ENCODE results near the gene TUFT1. TPM values are rescaled to one million over a fixed set of nuclear protein-coding genes. Genes with fewer than 3 reads are reported as not detected.
A peak's percentile ranks its signal among the peaks of the same experiment; 100 is the strongest.

TUFT1 gene
- total and polyA plus RNA-seq, 2 of the 13 experiments (the other 11 are each of a cell fraction or from before 2014, with no cell fraction given), result 6.4 to 7.3 TPM

GRCh38 chr1:151619489-151620093 is 79.5 kb downstream of the TUFT1 start:
- H3K27ac ChIP-seq (ENCODE audit: extremely low read length, insufficient read depth, low read length), result no peak overlapping the region

More at GRCh38 chr1:151619489-151620093, 79.5 kb downstream of the TUFT1 start:
- 66% methylated on average over 6 of the region's 6 CpGs for WGBS (ENCODE audit: low lambda C conversion rate)
- 0 out of 2 replicates have a peak overlapping the region, but pooled peaks have one; percentile 9 for H3K4me2 ChIP-seq (ENCODE audit: low read depth, low read length)
- intact Hi-C loops (cut with micrococcal nuclease; ENCODE audit: unreplicated experiment) (no loop called here), in situ Hi-C loops (cut with HindIII; ENCODE audit: extremely low pct_ligation_motif_present, low pct_unique_long_range_greater_than_20kb) (no loop called here)
- ChIA-PET POLR2A (interaction anchor here (1.1 to 1.5 kb wide), 4 partner anchors 8 to 80 kb away, joined by 4 to 13 read pairs (median 4); partner anchors contain the start of gene SNX27), CTCF (ENCODE audit: low intra/inter-chr PET ratio, low total read pairs) (no interaction called here)
- no peak overlapping the region for H2AFZ ChIP-seq (ENCODE audit: low read length)
- TF ChIP-seq NCOA1 (CRISPR knock-in tag; IDR thresholded peaks at IDR 0.05) (no peak), GATAD2A (CRISPR knock-in tag; IDR thresholded peaks at IDR 0.05) (peak; percentile 45; the same call in 1 of the 2 replicates), FOSL2 (CRISPR knock-in tag; IDR thresholded peaks at IDR 0.05) (peak; percentile 89), ATF4 (CRISPR knock-in tag; IDR thresholded peaks at IDR 0.05) (0 out of 4 replicates have a peak, but pooled peaks of 1 of the 2 experiments have one; percentile 12), ARID3A (IDR thresholded peaks at IDR 0.05; ENCODE audit: low read depth, low read length) (0 out of 2 replicates have a peak, but pooled peaks have one; percentile 30), FOXA3 (CRISPR knock-in tag; IDR thresholded peaks at IDR 0.05) (peak; percentile 52; the same call in 1 of the 2 replicates), SAP130 (CRISPR knock-in tag; IDR thresholded peaks at IDR 0.05; ENCODE audit: low read depth) (peak; percentile 40; the same call in 1 of the 2 replicates), CEBPG (CRISPR knock-in tag; IDR thresholded peaks at IDR 0.05) (0 out of 2 replicates have a peak, but pooled peaks have one; percentile 21), FOXP1 (IDR thresholded peaks at IDR 0.05) (no peak), FOXP1 (CRISPR knock-in tag; IDR thresholded peaks at IDR 0.05) (peak; percentile 49)
- TF ChIP-seq, protein P1, sequence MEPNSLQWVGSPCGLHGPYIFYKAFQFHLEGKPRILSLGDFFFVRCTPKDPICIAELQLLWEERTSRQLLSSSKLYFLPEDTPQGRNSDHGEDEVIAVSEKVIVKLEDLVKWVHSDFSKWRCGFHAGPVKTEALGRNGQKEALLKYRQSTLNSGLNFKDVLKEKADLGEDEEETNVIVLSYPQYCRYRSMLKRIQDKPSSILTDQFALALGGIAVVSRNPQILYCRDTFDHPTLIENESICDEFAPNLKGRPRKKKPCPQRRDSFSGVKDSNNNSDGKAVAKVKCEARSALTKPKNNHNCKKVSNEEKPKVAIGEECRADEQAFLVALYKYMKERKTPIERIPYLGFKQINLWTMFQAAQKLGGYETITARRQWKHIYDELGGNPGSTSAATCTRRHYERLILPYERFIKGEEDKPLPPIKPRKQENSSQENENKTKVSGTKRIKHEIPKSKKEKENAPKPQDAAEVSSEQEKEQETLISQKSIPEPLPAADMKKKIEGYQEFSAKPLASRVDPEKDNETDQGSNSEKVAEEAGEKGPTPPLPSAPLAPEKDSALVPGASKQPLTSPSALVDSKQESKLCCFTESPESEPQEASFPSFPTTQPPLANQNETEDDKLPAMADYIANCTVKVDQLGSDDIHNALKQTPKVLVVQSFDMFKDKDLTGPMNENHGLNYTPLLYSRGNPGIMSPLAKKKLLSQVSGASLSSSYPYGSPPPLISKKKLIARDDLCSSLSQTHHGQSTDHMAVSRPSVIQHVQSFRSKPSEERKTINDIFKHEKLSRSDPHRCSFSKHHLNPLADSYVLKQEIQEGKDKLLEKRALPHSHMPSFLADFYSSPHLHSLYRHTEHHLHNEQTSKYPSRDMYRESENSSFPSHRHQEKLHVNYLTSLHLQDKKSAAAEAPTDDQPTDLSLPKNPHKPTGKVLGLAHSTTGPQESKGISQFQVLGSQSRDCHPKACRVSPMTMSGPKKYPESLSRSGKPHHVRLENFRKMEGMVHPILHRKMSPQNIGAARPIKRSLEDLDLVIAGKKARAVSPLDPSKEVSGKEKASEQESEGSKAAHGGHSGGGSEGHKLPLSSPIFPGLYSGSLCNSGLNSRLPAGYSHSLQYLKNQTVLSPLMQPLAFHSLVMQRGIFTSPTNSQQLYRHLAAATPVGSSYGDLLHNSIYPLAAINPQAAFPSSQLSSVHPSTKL (CRISPR knock-in tag; IDR thresholded peaks at IDR 0.05), result 0 out of 2 replicates have a peak, but pooled peaks have one; percentile 28
- TF ChIP-seq, protein P2, sequence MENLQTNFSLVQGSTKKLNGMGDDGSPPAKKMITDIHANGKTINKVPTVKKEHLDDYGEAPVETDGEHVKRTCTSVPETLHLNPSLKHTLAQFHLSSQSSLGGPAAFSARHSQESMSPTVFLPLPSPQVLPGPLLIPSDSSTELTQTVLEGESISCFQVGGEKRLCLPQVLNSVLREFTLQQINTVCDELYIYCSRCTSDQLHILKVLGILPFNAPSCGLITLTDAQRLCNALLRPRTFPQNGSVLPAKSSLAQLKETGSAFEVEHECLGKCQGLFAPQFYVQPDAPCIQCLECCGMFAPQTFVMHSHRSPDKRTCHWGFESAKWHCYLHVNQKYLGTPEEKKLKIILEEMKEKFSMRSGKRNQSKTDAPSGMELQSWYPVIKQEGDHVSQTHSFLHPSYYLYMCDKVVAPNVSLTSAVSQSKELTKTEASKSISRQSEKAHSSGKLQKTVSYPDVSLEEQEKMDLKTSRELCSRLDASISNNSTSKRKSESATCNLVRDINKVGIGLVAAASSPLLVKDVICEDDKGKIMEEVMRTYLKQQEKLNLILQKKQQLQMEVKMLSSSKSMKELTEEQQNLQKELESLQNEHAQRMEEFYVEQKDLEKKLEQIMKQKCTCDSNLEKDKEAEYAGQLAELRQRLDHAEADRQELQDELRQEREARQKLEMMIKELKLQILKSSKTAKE (CRISPR knock-in tag; IDR thresholded peaks at IDR 0.05; ENCODE audit: borderline replicate concordance), result no peak
- no peaks in the 10 kb centered on the region for H3K9me3 ChIP-seq (ENCODE audit: low read length)
- no TSS peak for BruUV-seq (replicated peaks)
- peaks cover 24% of the 10 kb centered on the region for H3K79me2 ChIP-seq (ENCODE audit: insufficient read depth, low read length)
- FAIRE-seq, result no peak
- H3K4me3 ChIP-seq (replicated peaks in 1 of 3; ENCODE audit: insufficient read depth in 1 of 3, low read depth in 2 of 3, low read length in 3 of 3), result no peak overlapping the region
- ATAC-seq, result peak; percentile 91
- peak; percentile 72 for DNase-seq (ENCODE audit: low spot score)
- H3K9ac ChIP-seq (ENCODE audit: insufficient read depth, low read depth, low read length), result no peak overlapping the region
- no peaks in the 10 kb centered on the region for H3K27me3 ChIP-seq (ENCODE audit: control insufficient read depth in 1 of 2, insufficient read depth in 2 of 2, low read length in 2 of 2)
- no peaks in the 10 kb centered on the region; a peak in 1 of 5 replicates for H3K36me3 ChIP-seq (replicated peaks in 1 of 2; ENCODE audit: control insufficient read depth in 1 of 2, insufficient read depth in 2 of 2, low read length in 2 of 2)
- H4K20me1 ChIP-seq (ENCODE audit: insufficient read depth, low read length), result no peaks in the 10 kb centered on the region
- peaks cover 56% of the 10 kb centered on the region for H3K4me1 ChIP-seq (ENCODE audit: insufficient read depth, low read length)
